ENCODE data around the gene PFN4.

DNA sequence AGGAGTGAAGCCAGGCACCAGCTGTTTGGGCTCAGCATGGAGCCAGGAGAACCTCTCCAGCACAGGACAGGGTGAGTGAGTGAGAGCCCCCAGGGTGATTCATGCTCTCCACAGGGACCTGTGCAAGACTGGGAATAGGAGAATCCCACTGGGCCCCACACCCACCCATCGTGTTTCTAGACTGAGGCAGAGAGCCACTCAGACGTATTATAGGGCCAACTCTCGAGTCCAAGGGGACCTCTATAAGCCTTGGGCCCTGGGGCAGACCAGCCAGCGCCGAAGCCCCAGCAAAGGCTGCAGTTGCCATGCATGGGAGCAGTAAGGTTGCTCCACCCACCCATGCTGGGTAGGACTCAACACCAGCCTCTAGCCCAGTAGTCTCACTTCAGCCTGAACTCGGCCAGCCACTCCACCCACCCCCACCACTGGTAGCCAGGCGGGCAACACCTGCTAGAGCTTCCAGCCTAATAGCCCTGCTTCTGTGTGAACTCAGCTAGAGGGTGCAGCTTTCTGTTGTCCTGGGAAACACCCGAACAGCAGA, 19.0 kb downstream of the PFN4 start:
- TF ChIP-seq, protein P1, sequence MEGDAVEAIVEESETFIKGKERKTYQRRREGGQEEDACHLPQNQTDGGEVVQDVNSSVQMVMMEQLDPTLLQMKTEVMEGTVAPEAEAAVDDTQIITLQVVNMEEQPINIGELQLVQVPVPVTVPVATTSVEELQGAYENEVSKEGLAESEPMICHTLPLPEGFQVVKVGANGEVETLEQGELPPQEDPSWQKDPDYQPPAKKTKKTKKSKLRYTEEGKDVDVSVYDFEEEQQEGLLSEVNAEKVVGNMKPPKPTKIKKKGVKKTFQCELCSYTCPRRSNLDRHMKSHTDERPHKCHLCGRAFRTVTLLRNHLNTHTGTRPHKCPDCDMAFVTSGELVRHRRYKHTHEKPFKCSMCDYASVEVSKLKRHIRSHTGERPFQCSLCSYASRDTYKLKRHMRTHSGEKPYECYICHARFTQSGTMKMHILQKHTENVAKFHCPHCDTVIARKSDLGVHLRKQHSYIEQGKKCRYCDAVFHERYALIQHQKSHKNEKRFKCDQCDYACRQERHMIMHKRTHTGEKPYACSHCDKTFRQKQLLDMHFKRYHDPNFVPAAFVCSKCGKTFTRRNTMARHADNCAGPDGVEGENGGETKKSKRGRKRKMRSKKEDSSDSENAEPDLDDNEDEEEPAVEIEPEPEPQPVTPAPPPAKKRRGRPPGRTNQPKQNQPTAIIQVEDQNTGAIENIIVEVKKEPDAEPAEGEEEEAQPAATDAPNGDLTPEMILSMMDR (conservative IDR thresholded peaks at IDR 0.05; ENCODE audit: low read depth in 2 of 2), result no peak
- TF ChIP-seq EZH2phosphoT487 (IDR thresholded peaks at IDR 0.05; ENCODE audit: unreplicated experiment), result no peak
- TF ChIP-seq POLR2AphosphoS5 (IDR thresholded peaks at IDR 0.05; ENCODE audit: low read depth), result no peak
- TF ChIP-seq, protein P2, sequence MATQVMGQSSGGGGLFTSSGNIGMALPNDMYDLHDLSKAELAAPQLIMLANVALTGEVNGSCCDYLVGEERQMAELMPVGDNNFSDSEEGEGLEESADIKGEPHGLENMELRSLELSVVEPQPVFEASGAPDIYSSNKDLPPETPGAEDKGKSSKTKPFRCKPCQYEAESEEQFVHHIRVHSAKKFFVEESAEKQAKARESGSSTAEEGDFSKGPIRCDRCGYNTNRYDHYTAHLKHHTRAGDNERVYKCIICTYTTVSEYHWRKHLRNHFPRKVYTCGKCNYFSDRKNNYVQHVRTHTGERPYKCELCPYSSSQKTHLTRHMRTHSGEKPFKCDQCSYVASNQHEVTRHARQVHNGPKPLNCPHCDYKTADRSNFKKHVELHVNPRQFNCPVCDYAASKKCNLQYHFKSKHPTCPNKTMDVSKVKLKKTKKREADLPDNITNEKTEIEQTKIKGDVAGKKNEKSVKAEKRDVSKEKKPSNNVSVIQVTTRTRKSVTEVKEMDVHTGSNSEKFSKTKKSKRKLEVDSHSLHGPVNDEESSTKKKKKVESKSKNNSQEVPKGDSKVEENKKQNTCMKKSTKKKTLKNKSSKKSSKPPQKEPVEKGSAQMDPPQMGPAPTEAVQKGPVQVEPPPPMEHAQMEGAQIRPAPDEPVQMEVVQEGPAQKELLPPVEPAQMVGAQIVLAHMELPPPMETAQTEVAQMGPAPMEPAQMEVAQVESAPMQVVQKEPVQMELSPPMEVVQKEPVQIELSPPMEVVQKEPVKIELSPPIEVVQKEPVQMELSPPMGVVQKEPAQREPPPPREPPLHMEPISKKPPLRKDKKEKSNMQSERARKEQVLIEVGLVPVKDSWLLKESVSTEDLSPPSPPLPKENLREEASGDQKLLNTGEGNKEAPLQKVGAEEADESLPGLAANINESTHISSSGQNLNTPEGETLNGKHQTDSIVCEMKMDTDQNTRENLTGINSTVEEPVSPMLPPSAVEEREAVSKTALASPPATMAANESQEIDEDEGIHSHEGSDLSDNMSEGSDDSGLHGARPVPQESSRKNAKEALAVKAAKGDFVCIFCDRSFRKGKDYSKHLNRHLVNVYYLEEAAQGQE (IDR thresholded peaks at IDR 0.05; ENCODE audit: unreplicated experiment), result no peak
- no peak for TF ChIP-seq EZH2 (IDR thresholded peaks at IDR 0.05; ENCODE audit: low read depth, unreplicated experiment)
- no peak for TF ChIP-seq JUNB (IDR thresholded peaks at IDR 0.05; ENCODE audit: unreplicated experiment)
- no peak for TF ChIP-seq ZNF114 (CRISPR knock-in tag; IDR thresholded peaks at IDR 0.05)
- no peak for TF ChIP-seq CREB1 (CRISPR knock-in tag; IDR thresholded peaks at IDR 0.05; ENCODE audit: low read depth)

Measured in GM23338 (cell line).